H7 (cell line): ENCODE measurements around the gene ASPSCR1. TPM values are rescaled to one million over a fixed set of nuclear protein-coding genes. Genes with fewer than 3 reads are reported as not detected.
A peak's percentile ranks its signal among the peaks of the same experiment; 100 is the strongest.

Experiments used
- DNase-seq: peaks from one replicate; pipeline ENCODE4 v3.0.0; 2012
- H3K27me3 ChIP-seq: 2 replicates; pipeline ENCODE4 v1.6.0; 2011; ENCODE audit warnings: mild to moderate bottlenecking, low read length; ENCODE audit not compliant: control insufficient read depth, insufficient read depth
- H3K36me3 ChIP-seq: replicated peaks from 2 replicates; pipeline ENCODE4 v1.5.1; 2011; ENCODE audit warnings: low read length; ENCODE audit not compliant: control insufficient read depth, insufficient read depth
- H3K4me3 ChIP-seq: 2 replicates; pipeline ENCODE4 v1.5.1; 2011; ENCODE audit warnings: low read depth, mild to moderate bottlenecking, control low read depth, low read length, moderate library complexity; ENCODE audit not compliant: insufficient read depth
- total RNA-seq: library from RNA; depleted of rRNA; stranded (reverse); fragments of >200 nt; shearing (Covaris generic); gene quantifications from 2 replicates; pipeline ENCODE4 v1.2.3, GENCODE V29; 2014

The ASPSCR1 gene
- total RNA-seq, 1 experiment from 2014 or later: 62.1 TPM

GRCh38 chr17:81934850-81935708 is 42.4 kb upstream of the ASPSCR1 start:
- DNase-seq: no peak
- Histone ChIP-seq H3K36me3 (peaks cover 12% of the 10 kb centered on the region), H3K4me3 (no peak overlapping the region), H3K27me3 (no peaks in the 10 kb centered on the region; the same call in 1 of the 2 replicates)

GRCh38 chr17:81935709-81936084 is 41.7 kb upstream of the ASPSCR1 start:
- H3K36me3 ChIP-seq: peaks cover 12% of the 10 kb centered on the region
- H3K27me3 ChIP-seq: no peaks in the 10 kb centered on the region; the same call in 1 of the 2 replicates
- H3K4me3 ChIP-seq: peak overlapping the region; percentile 5; the same call in 1 of the 2 replicates
- no peak for DNase-seq

DNA sequence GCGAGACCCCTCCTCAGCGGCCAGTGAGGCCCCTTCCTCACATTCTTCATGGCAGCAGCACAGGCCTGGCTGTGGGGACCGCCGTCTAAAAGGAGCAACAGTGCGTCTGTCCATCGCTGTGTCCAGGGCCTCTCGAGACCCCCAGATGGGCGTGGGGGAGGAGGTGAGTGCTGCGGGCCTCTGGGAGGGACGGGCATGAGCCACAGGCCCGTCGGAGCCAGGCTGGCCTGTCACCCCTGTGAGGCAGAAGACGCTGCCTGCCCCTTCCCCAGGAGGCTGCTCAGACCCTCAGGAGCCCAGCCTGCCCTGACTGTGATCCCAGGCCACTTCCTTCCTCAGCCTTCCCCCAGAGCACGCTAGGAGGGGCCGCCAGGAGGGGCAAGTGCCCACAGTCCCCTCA is 38.2 kb upstream of the ASPSCR1 start:
- no peaks in the 10 kb centered on the region; the same call in 1 of the 2 replicates for H3K27me3 ChIP-seq
- H3K4me3 ChIP-seq: no peak overlapping the region
- DNase-seq: no peak
- H3K36me3 ChIP-seq: peaks cover 8% of the 10 kb centered on the region

- H3K4me3 ChIP-seq: no peak overlapping the region
- no peak for DNase-seq
- no peaks in the 10 kb centered on the region; the same call in 1 of the 2 replicates for H3K27me3 ChIP-seq
- peaks cover 4% of the 10 kb centered on the region for H3K36me3 ChIP-seq
Observed at GRCh38 chr17:81939881-81940385, 37.5 kb upstream of the ASPSCR1 start.

DNA sequence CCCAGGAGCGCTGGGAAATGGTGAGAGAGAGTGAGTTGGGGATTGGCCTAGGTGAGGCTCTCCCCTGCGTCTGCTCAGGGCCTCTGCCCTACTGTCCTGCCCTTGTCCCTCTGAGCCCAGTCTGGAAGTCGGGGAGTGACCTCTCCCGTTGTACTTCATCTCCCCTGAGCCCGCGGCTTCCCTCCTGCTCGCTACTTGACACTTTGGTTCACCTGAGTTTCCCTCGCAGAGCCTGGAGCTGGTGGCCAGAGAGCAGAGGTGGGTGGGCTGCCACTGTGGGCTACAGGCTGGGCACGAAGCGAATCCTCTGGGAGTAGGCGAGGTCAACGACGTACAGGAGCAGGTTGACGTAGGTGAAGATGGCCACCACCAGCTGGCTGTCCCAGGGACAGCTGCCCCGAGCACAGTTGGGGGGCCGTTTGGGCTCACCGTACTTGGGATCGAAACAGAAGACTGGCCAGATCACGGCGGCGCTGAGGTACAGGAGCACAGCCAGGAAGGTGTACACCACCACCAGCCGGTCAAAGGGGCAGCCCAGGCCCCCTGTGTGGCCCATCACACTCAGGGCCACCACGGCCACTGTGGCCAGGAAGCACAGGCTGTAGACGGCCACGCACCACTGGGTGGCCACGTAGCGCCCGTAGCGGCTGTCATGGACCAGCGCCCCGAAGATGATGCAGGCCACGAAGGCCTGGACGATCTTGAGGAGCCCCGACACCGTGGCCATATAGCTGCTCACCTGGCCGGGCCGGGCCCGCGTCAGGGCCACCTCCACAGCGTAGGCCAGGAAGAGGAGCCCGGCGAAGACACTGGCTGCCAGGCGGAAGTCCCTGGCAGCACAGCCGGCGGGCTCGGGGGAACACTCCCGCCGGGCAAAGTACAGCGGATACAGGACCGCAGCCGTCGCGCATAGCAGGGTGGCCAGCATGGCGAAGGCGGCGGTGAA is 36.6 kb upstream of the ASPSCR1 start:
- DNase-seq: peak; percentile 56
- Histone ChIP-seq H3K4me3 (no peak overlapping the region), H3K36me3 (no peaks in the 10 kb centered on the region), H3K27me3 (no peaks in the 10 kb centered on the region; the same call in 1 of the 2 replicates)

DNA sequence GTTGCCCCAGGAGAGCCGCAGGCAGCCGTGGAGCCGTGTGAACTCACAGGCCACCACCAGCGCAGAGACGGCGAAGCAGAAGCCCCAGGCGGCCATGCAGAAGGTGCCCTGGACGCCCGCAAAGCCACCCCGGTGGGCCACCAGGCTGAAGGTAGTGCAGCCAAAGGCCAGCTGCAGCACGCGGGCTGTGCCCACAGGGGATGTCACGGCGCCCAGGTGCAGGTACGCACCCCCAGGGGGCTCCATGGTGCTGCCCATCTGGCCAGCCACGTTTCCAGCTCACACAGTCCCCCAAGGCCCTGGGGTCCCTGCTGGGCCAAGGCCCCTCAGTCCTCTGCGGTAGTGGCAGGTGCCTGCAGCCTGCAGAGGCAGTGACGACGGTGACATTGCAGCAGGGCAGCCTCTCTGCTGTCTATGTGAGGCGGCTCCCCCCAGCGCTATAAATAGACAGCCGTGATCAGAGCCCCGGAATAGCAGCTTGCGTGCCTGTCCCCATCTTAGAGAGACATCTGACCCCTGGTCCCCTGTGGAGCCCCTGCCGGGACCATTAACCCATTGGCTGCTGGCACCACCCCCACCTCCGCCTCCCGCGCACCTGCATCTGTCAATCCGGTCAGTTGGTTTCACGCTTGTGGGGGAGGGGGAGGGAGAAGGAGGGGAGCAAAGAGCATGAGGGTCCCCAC is 35.8 kb upstream of the ASPSCR1 start:
- Histone ChIP-seq H3K36me3 (no peaks in the 10 kb centered on the region), H3K27me3 (no peaks in the 10 kb centered on the region; the same call in 1 of the 2 replicates), H3K4me3 (no peak overlapping the region)
- peak; percentile 80 for DNase-seq

DNA sequence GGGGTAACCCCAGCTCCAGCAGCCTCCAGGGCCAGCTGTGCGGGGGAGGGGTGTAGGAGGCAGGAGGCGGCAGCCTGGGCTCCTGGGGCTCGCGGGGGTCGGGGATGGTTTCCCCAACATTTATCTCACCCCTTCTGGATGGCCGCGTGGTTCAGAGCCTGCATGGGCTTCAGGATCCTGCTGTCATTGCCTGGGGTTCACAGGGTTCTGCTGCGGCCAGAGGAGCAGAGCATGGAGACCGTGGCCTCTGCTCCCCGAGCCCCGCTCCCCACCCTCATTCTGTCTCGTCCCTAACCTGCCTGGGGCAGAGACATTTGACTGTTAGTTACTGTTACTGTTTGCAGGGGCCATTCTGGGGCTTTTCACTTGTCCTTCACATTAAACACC is 35.3 kb upstream of the ASPSCR1 start:
- Histone ChIP-seq H3K4me3 (no peak overlapping the region), H3K36me3 (no peaks in the 10 kb centered on the region), H3K27me3 (no peaks in the 10 kb centered on the region)
- DNase-seq: no peak

DNA sequence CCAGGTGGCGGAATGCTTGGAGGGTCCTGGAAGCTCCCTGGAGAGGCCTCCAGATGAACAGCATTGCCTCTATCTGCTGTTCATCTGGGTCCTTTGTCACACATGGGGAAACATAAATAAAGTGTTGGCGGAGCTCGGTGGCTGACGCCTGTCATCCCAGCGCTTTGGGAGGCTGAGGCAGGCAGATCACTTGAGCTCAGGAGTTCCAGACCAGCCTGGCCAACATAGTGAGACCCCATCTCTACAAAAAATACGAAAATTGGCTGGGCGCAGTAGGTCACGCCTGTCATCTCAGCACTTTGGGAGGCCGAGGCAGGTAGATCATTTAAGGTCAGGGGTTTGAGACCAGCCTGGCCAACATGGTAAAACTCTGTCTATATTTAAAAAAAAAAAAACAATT is 32.6 kb upstream of the ASPSCR1 start:
- no peak for DNase-seq
- Histone ChIP-seq H3K36me3 (no peaks in the 10 kb centered on the region), H3K27me3 (no peaks in the 10 kb centered on the region), H3K4me3 (no peak overlapping the region)

GRCh38 chr17:81947189-81947588 is 30.2 kb upstream of the ASPSCR1 start, which contains the start of gene MYADML2:
TSS of gene MYADML2 (minus strand) at chr17:81947233. CDS start at chr17:81941741, 5,492 bp downstream.
- H3K27me3 ChIP-seq: no peaks in the 10 kb centered on the region
- DNase-seq: no peak
- H3K36me3 ChIP-seq: no peaks in the 10 kb centered on the region
- H3K4me3 ChIP-seq: no peak within 1 kb of the TSS

- Histone ChIP-seq H3K36me3 (no peaks in the 10 kb centered on the region), H3K27me3 (no peaks in the 10 kb centered on the region; the same call in 1 of the 2 replicates)
- no peak for DNase-seq
Observed at GRCh38 chr17:81948635-81949378, 28.6 kb upstream of the ASPSCR1 start.

DNA sequence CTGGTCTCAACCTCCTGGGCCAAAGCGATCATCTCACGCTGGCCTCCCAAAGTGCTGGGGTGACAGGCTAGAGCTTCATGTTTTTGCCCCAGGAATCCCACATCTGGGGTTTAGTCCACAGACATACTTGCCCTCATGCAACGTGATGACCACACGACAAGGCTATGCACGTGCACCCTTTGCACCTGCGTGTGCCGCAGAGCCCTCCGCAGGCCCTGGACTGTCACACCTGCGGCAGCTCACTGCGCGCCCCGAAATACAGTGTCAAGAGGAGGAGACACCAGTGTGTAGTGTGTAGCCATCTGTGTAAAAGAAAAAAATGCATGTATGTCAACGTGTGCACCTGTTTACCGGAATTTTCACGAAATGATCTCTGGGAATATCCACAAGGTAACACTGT is 26.9 kb upstream of the ASPSCR1 start:
- Histone ChIP-seq H3K27me3 (no peaks in the 10 kb centered on the region; the same call in 1 of the 2 replicates), H3K4me3 (no peak overlapping the region), H3K36me3 (no peaks in the 10 kb centered on the region)
- no peak for DNase-seq

More at GRCh38 chr17:81948635-81949378, 28.6 kb upstream of the ASPSCR1 start:
- no peak overlapping the region for H3K4me3 ChIP-seq

GRCh38 chr17:81951785-81952684 is 25.4 kb upstream of the ASPSCR1 start:
- no peaks in the 10 kb centered on the region for H3K36me3 ChIP-seq
- H3K4me3 ChIP-seq: no peak overlapping the region
- no peak for DNase-seq
- H3K27me3 ChIP-seq: no peaks in the 10 kb centered on the region; the same call in 1 of the 2 replicates
